ENCODE results near the gene CCDC91.

Gene CCDC91

GRCh38 chr12:28497889-28498411 lies 307.7 kb downstream of the CCDC91 start:
- no peak for DNase-seq (ENCODE audit: low read depth, low spot score)
- H3K9ac ChIP-seq (ENCODE audit: insufficient read length), result no peak overlapping the region
- H3K9me3 ChIP-seq (ENCODE audit: low read depth, low read length), result no peaks in the 10 kb centered on the region
- no peak overlapping the region for H3K27ac ChIP-seq
- TF ChIP-seq FOXP2 (optimal IDR thresholded peaks at IDR 0.05; ENCODE audit: control extremely low read depth, extremely low read length, insufficient read depth) (no peak), EZH2 (IDR thresholded peaks at IDR 0.05) (no peak), POLR2AphosphoS5 (IDR thresholded peaks at IDR 0.05; ENCODE audit: borderline replicate concordance, low read depth, low read length) (no peak)
- H3K36me3 ChIP-seq (ENCODE audit: insufficient read depth, low read length), result no peaks in the 10 kb centered on the region
- no peak overlapping the region for H3K4me3 ChIP-seq

DNA sequence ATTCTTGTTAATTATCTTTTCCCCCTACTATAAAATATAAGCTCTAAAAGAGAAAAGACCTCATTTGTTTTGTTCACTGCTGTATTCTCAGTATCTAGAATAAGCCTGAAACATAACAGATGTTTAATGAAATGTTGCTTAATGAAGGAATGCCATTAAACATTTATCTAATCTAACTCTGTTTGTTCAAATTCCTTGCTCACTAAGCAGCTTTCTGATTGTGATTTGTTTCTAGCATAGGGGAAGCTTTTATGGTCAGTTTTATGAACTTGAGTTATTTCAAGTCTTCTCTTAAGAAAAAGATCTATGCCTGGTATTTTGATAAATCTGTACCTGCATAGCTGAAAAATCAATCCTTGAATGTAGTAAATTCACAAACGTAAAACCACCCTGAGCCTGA lies 308.6 kb downstream of the CCDC91 start:
- Histone ChIP-seq H3K9me3 (ENCODE audit: low read depth, low read length) (no peaks in the 10 kb centered on the region), H3K9ac (ENCODE audit: insufficient read length) (no peak overlapping the region), H3K27ac (no peak overlapping the region), H3K4me3 (no peak overlapping the region), H3K36me3 (ENCODE audit: insufficient read depth, low read length) (no peaks in the 10 kb centered on the region)
- TF ChIP-seq EZH2 (IDR thresholded peaks at IDR 0.05) (no peak), POLR2AphosphoS5 (IDR thresholded peaks at IDR 0.05; ENCODE audit: borderline replicate concordance, low read depth, low read length) (no peak), FOXP2 (optimal IDR thresholded peaks at IDR 0.05; ENCODE audit: control extremely low read depth, extremely low read length, insufficient read depth) (no peak)
- DNase-seq (ENCODE audit: low read depth, low spot score), result no peak

- Histone ChIP-seq H3K4me3 (no peak overlapping the region), H3K27ac (no peak overlapping the region), H3K36me3 (ENCODE audit: insufficient read depth, low read length) (no peaks in the 10 kb centered on the region), H3K9ac (ENCODE audit: insufficient read length) (no peak overlapping the region), H3K9me3 (ENCODE audit: low read depth, low read length) (no peaks in the 10 kb centered on the region)
- TF ChIP-seq EZH2 (IDR thresholded peaks at IDR 0.05) (no peak), FOXP2 (optimal IDR thresholded peaks at IDR 0.05; ENCODE audit: control extremely low read depth, extremely low read length, insufficient read depth) (no peak)
- no peak for DNase-seq (ENCODE audit: low read depth, low spot score)
Observed at GRCh38 chr12:28500373-28501024, 310.2 kb downstream of the CCDC91 start.

GRCh38 chr12:28506271-28506670 lies 316.0 kb downstream of the CCDC91 start:
- H3K9ac ChIP-seq (ENCODE audit: insufficient read length), result no peak overlapping the region
- no peak overlapping the region for H3K27ac ChIP-seq
- H3K36me3 ChIP-seq (ENCODE audit: insufficient read depth, low read length), result no peaks in the 10 kb centered on the region
- no peak for TF ChIP-seq FOXP2 (optimal IDR thresholded peaks at IDR 0.05; ENCODE audit: control extremely low read depth, extremely low read length, insufficient read depth)
- TF ChIP-seq POLR2AphosphoS5 (IDR thresholded peaks at IDR 0.05; ENCODE audit: borderline replicate concordance, low read depth, low read length), result no peak
- no peak for TF ChIP-seq EZH2 (IDR thresholded peaks at IDR 0.05)
- H3K9me3 ChIP-seq (ENCODE audit: low read depth, low read length), result no peaks in the 10 kb centered on the region
- no peak for DNase-seq (ENCODE audit: low read depth, low spot score)
- no peak overlapping the region for H3K4me3 ChIP-seq

GRCh38 chr12:28507033-28507432 lies 316.8 kb downstream of the CCDC91 start:
- no peak for TF ChIP-seq EZH2 (IDR thresholded peaks at IDR 0.05)
- no peak for TF ChIP-seq POLR2AphosphoS5 (IDR thresholded peaks at IDR 0.05; ENCODE audit: borderline replicate concordance, low read depth, low read length)
- no peak for TF ChIP-seq FOXP2 (optimal IDR thresholded peaks at IDR 0.05; ENCODE audit: control extremely low read depth, extremely low read length, insufficient read depth)
- no peak overlapping the region for H3K4me3 ChIP-seq
- no peaks in the 10 kb centered on the region for H3K36me3 ChIP-seq (ENCODE audit: insufficient read depth, low read length)
- H3K9me3 ChIP-seq (ENCODE audit: low read depth, low read length), result no peaks in the 10 kb centered on the region
- DNase-seq (ENCODE audit: low read depth, low spot score), result no peak
- H3K27ac ChIP-seq, result no peak overlapping the region
- H3K9ac ChIP-seq (ENCODE audit: insufficient read length), result no peak overlapping the region

- no peak overlapping the region for H3K4me3 ChIP-seq
- no peak for TF ChIP-seq EZH2 (IDR thresholded peaks at IDR 0.05)
- no peak for TF ChIP-seq FOXP2 (optimal IDR thresholded peaks at IDR 0.05; ENCODE audit: control extremely low read depth, extremely low read length, insufficient read depth)
- TF ChIP-seq POLR2AphosphoS5 (IDR thresholded peaks at IDR 0.05; ENCODE audit: borderline replicate concordance, low read depth, low read length), result no peak
Observed at GRCh38 chr12:28507867-28508266, 317.6 kb downstream of the CCDC91 start.

DNA sequence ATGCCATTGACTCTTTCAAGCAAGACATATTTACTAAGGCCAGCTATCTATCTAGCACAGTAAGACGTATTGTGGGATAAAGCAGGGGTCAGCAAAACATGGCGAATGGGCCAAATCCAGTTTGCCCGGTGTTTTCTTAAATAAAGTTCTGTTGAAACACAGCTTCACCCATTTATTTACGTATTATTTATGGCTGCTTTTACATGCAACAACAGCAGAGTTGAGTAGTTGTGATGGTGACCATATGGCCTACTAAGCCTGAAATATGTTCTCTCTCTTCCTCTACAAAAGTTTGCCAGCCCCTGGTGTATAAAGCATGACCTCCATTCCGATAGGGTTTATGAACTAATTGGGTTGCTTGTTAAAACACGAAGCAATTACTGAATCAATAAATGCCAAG lies 322.1 kb downstream of the CCDC91 start:
- no peak overlapping the region for H3K4me3 ChIP-seq
- H3K27ac ChIP-seq, result no peak overlapping the region
- no peaks in the 10 kb centered on the region for H3K9me3 ChIP-seq (ENCODE audit: low read depth, low read length)
- H3K9ac ChIP-seq (ENCODE audit: insufficient read length), result no peak overlapping the region
- TF ChIP-seq EZH2 (IDR thresholded peaks at IDR 0.05) (no peak), POLR2AphosphoS5 (IDR thresholded peaks at IDR 0.05; ENCODE audit: borderline replicate concordance, low read depth, low read length) (no peak), FOXP2 (optimal IDR thresholded peaks at IDR 0.05; ENCODE audit: control extremely low read depth, extremely low read length, insufficient read depth) (no peak)
- H3K36me3 ChIP-seq (ENCODE audit: insufficient read depth, low read length), result no peaks in the 10 kb centered on the region
- DNase-seq (ENCODE audit: low read depth, low spot score), result no peak

More at GRCh38 chr12:28507867-28508266, 317.6 kb downstream of the CCDC91 start:
- no peaks in the 10 kb centered on the region for H3K9me3 ChIP-seq (ENCODE audit: low read depth, low read length)
- H3K36me3 ChIP-seq (ENCODE audit: insufficient read depth, low read length), result no peaks in the 10 kb centered on the region
- H3K27ac ChIP-seq, result no peak overlapping the region
- H3K9ac ChIP-seq (ENCODE audit: insufficient read length), result no peak overlapping the region
- DNase-seq (ENCODE audit: low read depth, low spot score), result no peak

- Histone ChIP-seq H3K27ac (no peak overlapping the region), H3K4me3 (no peak overlapping the region), H3K9me3 (ENCODE audit: low read depth, low read length) (no peaks in the 10 kb centered on the region), H3K36me3 (ENCODE audit: insufficient read depth, low read length) (no peaks in the 10 kb centered on the region), H3K9ac (ENCODE audit: insufficient read length) (no peak overlapping the region)
- DNase-seq (ENCODE audit: low read depth, low spot score), result no peak
- no peak for TF ChIP-seq FOXP2 (optimal IDR thresholded peaks at IDR 0.05; ENCODE audit: control extremely low read depth, extremely low read length, insufficient read depth)
- no peak for TF ChIP-seq POLR2AphosphoS5 (IDR thresholded peaks at IDR 0.05; ENCODE audit: borderline replicate concordance, low read depth, low read length)
Observed at GRCh38 chr12:28512876-28513275, 322.6 kb downstream of the CCDC91 start.

DNA sequence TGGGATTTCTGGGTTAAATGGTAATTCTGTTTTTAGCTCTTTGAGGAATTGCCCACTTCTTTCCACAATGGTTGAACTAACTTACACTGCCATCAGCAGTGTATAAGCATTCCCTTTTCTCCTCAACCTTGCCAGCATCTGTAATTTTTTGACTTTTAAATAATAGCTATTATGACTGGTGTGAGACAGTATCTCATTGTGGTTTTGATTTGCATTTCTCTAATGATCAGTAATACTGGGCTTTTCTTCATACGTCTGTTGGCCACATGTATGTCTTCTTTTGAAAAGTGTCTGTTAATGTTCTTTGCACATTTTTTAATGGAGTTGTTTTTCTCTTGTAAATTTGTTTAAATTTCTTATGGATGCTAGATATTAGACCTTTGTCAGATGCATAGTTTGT lies 323.7 kb downstream of the CCDC91 start:
- Histone ChIP-seq H3K9me3 (ENCODE audit: low read depth, low read length) (no peaks in the 10 kb centered on the region), H3K9ac (ENCODE audit: insufficient read length) (no peak overlapping the region)
- DNase-seq (ENCODE audit: low read depth, low spot score), result no peak

More for the DNA sequence above, 323.7 kb downstream of the CCDC91 start:
- no peaks in the 10 kb centered on the region for H3K36me3 ChIP-seq (ENCODE audit: insufficient read depth, low read length)
- H3K27ac ChIP-seq, result no peak overlapping the region
- H3K4me3 ChIP-seq, result no peak overlapping the region
- TF ChIP-seq EZH2 (IDR thresholded peaks at IDR 0.05) (no peak), FOXP2 (optimal IDR thresholded peaks at IDR 0.05; ENCODE audit: control extremely low read depth, extremely low read length, insufficient read depth) (no peak)
